ENCODE data around the gene SLC35B2. TPM values are rescaled to one million over a fixed set of nuclear protein-coding genes. Genes with fewer than 3 reads are reported as not detected.
A peak's percentile ranks its signal among the peaks of the same experiment; 100 is the strongest.

SLC35B2 gene
- total RNA-seq, 1 donor from 2014 or later, result 43.1 TPM

GRCh38 chr6:44253307-44254101 is 3.8 kb downstream of the SLC35B2 start:
- peak; percentile 66 for DNase-seq

GRCh38 chr6:44251576-44252524 is 5.5 kb downstream of the SLC35B2 start:
- no peak for DNase-seq

- DNase-seq, result no peak
Measured at GRCh38 chr6:44250718-44251123, 6.6 kb downstream of the SLC35B2 start.

GRCh38 chr6:44250067-44250717 is 7.1 kb downstream of the SLC35B2 start:
- no peak for DNase-seq

GRCh38 chr6:44249082-44249748 is 8.1 kb downstream of the SLC35B2 start:
- no peak for DNase-seq

- DNase-seq, result no peak
Measured at GRCh38 chr6:44248579-44248978, 8.7 kb downstream of the SLC35B2 start.

- peak; percentile 72 for DNase-seq
Measured at GRCh38 chr6:44247338-44248302, 9.7 kb downstream of the SLC35B2 start.

GRCh38 chr6:44246663-44247337 is 10.5 kb downstream of the SLC35B2 start, which contains the start of gene HSP90AB1:
HSP90AB1 (plus strand) TSS chr6:44247101; CDS start chr6:44248630, 1,529 bp downstream.
- DNase-seq, result peak; percentile 98

GRCh38 chr6:44245912-44246662 is 11.2 kb downstream of the SLC35B2 start:
- DNase-seq, result peak; percentile 89

GRCh38 chr6:44245391-44245911 is 11.9 kb downstream of the SLC35B2 start:
- DNase-seq, result no peak

GRCh38 chr6:44243345-44243744 is 14.0 kb downstream of the SLC35B2 start:
- DNase-seq, result no peak

GRCh38 chr6:44238687-44239350 is 18.5 kb downstream of the SLC35B2 start:
- no peak for DNase-seq

GRCh38 chr6:44237813-44238433 is 19.4 kb downstream of the SLC35B2 start:
- DNase-seq, result peak; percentile 84

- peak; percentile 98 for DNase-seq
Measured at GRCh38 chr6:44237021-44237812, 20.1 kb downstream of the SLC35B2 start.

GRCh38 chr6:44235891-44236516 is 21.3 kb downstream of the SLC35B2 start:
- no peak for DNase-seq

- DNase-seq, result no peak
Measured at GRCh38 chr6:44235269-44235668, 22.1 kb downstream of the SLC35B2 start.
